ENCODE measurements around the gene RASGRF1.

RASGRF1 gene

GRCh38 chr15:79082363-79083070, 8.1 kb downstream of the RASGRF1 start:
- TF ChIP-seq CTCF (conservative IDR thresholded peaks at IDR 0.05; ENCODE audit: control insufficient read depth, insufficient read depth, low read depth, low read length) = no peak
- no peak overlapping the region for H3K4me3 ChIP-seq (ENCODE audit: control insufficient read depth, low read depth, low read length)
- no peak for DNase-seq (ENCODE audit: low read depth)

- TF ChIP-seq CTCF (conservative IDR thresholded peaks at IDR 0.05; ENCODE audit: control insufficient read depth, insufficient read depth, low read depth, low read length) = no peak
- H3K4me3 ChIP-seq (ENCODE audit: control insufficient read depth, low read depth, low read length) = no peak overlapping the region
Measured at GRCh38 chr15:79078763-79079410, 11.7 kb downstream of the RASGRF1 start.

GRCh38 chr15:79078003-79078402, 12.6 kb downstream of the RASGRF1 start:
- no peak overlapping the region for H3K4me3 ChIP-seq (ENCODE audit: control insufficient read depth, low read depth, low read length)
- no peak for TF ChIP-seq CTCF (conservative IDR thresholded peaks at IDR 0.05; ENCODE audit: control insufficient read depth, insufficient read depth, low read depth, low read length)
- DNase-seq (ENCODE audit: low read depth) = no peak

More at GRCh38 chr15:79078763-79079410, 11.7 kb downstream of the RASGRF1 start:
- no peak for DNase-seq (ENCODE audit: low read depth)

GRCh38 chr15:79076661-79077060, 13.9 kb downstream of the RASGRF1 start:
- H3K4me3 ChIP-seq (ENCODE audit: control insufficient read depth, low read depth, low read length) = no peak overlapping the region
- TF ChIP-seq CTCF (conservative IDR thresholded peaks at IDR 0.05; ENCODE audit: control insufficient read depth, insufficient read depth, low read depth, low read length) = no peak
- DNase-seq (ENCODE audit: low read depth) = no peak

- no peak for DNase-seq (ENCODE audit: low read depth)
- TF ChIP-seq CTCF (conservative IDR thresholded peaks at IDR 0.05; ENCODE audit: control insufficient read depth, insufficient read depth, low read depth, low read length) = no peak
- no peak overlapping the region for H3K4me3 ChIP-seq (ENCODE audit: control insufficient read depth, low read depth, low read length)
Measured at GRCh38 chr15:79075256-79075655, 15.3 kb downstream of the RASGRF1 start.

- no peak for TF ChIP-seq CTCF (conservative IDR thresholded peaks at IDR 0.05; ENCODE audit: control insufficient read depth, insufficient read depth, low read depth, low read length)
- H3K4me3 ChIP-seq (ENCODE audit: control insufficient read depth, low read depth, low read length) = no peak overlapping the region
- no peak for DNase-seq (ENCODE audit: low read depth)
Measured at GRCh38 chr15:79073336-79073735, 17.2 kb downstream of the RASGRF1 start.

Measured in fibroblast of mammary gland (primary cell).